GM12875 (cell line): Measurements from ENCODE around the gene HTD2.
A peak's percentile ranks its signal among the peaks of the same experiment; 100 is the strongest.

Source experiments
- H3K4me3 ChIP-seq: one replicate; pipeline ENCODE4 v1.5.1; 2011; ENCODE audit warnings: low read depth, low read length, control low read depth
- CTCF ChIP-seq: IDR thresholded peaks from 2 replicates; pipeline ENCODE4 v1.5.1; 2011; ENCODE audit warnings: low read depth, mild to moderate bottlenecking, control low read depth, inconsistent platforms, low read length, moderate library complexity, borderline replicate concordance; ENCODE audit not compliant: insufficient read depth

HTD2 gene

GRCh38 chr3:58352626-58353025 lies 46.3 kb downstream of the HTD2 start:
- TF ChIP-seq CTCF = no peak
- no peak overlapping the region for H3K4me3 ChIP-seq

- TF ChIP-seq CTCF = 0 out of 2 replicates have a peak, but pooled peaks have one; percentile 4
- H3K4me3 ChIP-seq = no peak overlapping the region
These were observed 47.6 kb downstream of the HTD2 start for GRCh38 chr3:58353722-58354553.

- no peak for TF ChIP-seq CTCF
- no peak overlapping the region for H3K4me3 ChIP-seq
These were observed 48.9 kb downstream of the HTD2 start for GRCh38 chr3:58355179-58355578.

DNA sequence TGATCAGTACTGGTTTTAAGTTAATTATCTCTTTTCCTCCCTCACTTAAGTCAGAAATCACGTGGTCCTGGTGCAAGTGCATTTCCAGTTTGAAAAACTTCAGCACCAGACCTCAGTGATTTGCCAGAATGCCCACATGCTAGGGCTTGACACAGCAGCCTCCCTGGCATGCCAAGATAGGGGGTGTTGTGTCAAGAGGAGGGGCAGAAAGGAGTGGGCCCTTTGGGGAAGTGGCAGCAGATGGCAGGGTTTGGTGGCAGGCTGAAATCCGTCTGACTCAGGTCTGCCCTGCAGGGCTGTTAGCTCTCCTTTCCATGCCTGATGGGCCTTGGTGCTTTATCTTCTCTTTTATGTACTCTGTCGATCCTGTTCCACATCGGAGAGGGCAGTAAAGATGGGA lies 49.7 kb downstream of the HTD2 start:
- H3K4me3 ChIP-seq = no peak overlapping the region
- TF ChIP-seq CTCF = no peak

- TF ChIP-seq CTCF = no peak
- no peak overlapping the region for H3K4me3 ChIP-seq
These were observed 51.1 kb downstream of the HTD2 start for GRCh38 chr3:58357402-58357801.

DNA sequence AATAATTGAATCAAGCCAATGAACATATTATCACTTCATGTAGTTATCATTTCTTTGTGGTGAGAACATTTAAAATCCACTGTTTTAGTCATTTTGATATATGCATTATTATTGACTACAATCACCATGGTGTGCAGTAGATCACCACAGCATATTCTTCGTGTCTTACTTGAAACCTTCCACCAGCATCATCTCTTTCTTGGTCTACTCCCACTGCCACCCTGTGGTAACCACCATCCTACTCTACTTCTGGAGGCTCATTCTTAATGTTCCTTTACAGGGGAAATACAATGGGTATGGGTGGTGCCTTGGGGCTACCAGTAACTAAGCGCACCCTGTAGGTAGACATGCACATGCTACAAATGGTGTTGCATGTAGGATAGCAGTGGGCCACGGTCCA lies 51.8 kb downstream of the HTD2 start:
- no peak overlapping the region for H3K4me3 ChIP-seq
- TF ChIP-seq CTCF = no peak

DNA sequence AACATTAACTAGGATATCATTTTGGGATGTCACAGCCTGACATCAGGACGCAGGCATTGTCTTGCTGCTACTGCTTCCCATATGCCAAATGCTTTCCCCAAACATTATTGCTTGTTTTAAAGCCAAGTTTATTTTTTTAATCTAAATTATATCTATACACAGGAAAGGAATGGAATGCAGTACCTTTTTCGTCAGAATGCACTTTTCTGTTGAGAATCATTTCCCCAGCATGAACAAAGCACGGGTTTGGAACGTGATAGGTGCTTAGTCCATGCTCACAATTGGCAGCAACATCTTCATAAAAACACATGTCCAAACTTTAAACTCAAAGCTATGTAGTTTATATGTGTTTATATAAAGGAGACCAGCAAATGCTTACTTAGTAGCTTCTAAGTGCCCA lies 52.5 kb downstream of the HTD2 start:
- no peak for TF ChIP-seq CTCF
- no peak overlapping the region for H3K4me3 ChIP-seq
